GM10248 (cell line): ENCODE data around the gene OSTC.

Experiments
- CTCF ChIA-PET: fragments of 300-600 bp; sonication (Branson Sonifier 250); formaldehyde crosslinking; extraction: SDS; loops from one replicate; lab custom pipeline; 2021; ENCODE audit warnings: antibody characterized with exemption; lab: Yijun Ruan, JAX
- POLR2A ChIA-PET: fragments of 350-650 bp; sonication (Branson Sonifier 250); formaldehyde crosslinking; extraction: SDS; loops from one replicate; lab custom pipeline; 2020; ENCODE audit warnings: antibody characterized with exemption; lab: Yijun Ruan, JAX
- DNase-seq: peaks from one replicate; pipeline ENCODE4 v3.0.0; 2012; ENCODE audit errors: extremely low spot score
- TF ChIP-seq, protein P1 (sequence below): IDR thresholded peaks from 2 replicates; pipeline ENCODE4 v1.5.1; 2012; ENCODE audit warnings: mild to moderate bottlenecking, low read depth; ENCODE audit errors: extremely low read depth, missing control alignments, control extremely low read depth

OSTC gene

DNA sequence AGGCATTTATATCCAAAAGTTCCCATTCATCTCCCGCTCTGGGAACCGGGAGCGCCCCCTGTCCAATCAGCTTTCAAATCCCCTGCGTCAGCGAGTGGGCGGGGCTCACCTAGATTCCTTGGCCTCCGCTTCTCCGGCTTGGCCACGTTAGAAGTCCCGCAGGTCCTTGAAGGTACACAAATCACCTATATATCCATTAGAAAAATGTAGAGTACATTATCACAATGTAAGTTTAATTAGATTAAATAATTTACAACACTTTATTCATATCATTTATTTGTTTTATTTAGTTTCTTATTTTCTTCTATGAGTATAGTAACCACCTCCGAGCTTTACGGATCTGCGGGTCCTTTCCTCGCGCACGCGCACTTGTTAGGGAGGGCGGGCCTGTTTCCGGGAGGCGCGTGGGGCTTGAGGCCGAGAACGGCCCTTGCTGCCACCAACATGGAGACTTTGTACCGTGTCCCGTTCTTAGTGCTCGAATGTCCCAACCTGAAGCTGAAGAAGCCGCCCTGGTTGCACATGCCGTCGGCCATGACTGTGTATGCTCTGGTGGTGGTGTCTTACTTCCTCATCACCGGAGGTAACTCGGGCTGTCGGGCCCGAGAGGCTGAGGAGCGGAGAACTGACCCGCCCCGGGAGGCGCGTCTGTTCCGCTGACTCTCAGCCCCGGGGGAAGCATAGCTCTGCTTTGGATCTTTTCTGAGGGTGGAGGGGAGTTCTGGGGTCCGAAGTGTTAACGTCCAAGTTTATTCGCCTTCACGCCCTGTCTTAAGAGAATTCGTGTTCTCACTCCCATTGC lies at the start of gene OSTC:
OSTC (plus strand) TSS at position 388 of the 802 bp plus-strand sequence; CDS start at position 445, 57 bp downstream.
- CTCF ChIA-PET = interaction anchor here (1.1 to 2.3 kb wide), 8 partner anchors 11 to 29 kb away, joined by 3 to 10 read pairs (median 6); no protein-coding TSS in a partner anchor
- POLR2A ChIA-PET = interaction anchor here (1.1 to 1.9 kb wide), 3 partner anchors 15 to 30 kb away, joined by 3 to 7 read pairs (median 4); partner anchors contain the start of gene RPL34
- peak; percentile 87 for DNase-seq
- TF ChIP-seq, protein P1, sequence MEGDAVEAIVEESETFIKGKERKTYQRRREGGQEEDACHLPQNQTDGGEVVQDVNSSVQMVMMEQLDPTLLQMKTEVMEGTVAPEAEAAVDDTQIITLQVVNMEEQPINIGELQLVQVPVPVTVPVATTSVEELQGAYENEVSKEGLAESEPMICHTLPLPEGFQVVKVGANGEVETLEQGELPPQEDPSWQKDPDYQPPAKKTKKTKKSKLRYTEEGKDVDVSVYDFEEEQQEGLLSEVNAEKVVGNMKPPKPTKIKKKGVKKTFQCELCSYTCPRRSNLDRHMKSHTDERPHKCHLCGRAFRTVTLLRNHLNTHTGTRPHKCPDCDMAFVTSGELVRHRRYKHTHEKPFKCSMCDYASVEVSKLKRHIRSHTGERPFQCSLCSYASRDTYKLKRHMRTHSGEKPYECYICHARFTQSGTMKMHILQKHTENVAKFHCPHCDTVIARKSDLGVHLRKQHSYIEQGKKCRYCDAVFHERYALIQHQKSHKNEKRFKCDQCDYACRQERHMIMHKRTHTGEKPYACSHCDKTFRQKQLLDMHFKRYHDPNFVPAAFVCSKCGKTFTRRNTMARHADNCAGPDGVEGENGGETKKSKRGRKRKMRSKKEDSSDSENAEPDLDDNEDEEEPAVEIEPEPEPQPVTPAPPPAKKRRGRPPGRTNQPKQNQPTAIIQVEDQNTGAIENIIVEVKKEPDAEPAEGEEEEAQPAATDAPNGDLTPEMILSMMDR = peak; percentile 23

DNA sequence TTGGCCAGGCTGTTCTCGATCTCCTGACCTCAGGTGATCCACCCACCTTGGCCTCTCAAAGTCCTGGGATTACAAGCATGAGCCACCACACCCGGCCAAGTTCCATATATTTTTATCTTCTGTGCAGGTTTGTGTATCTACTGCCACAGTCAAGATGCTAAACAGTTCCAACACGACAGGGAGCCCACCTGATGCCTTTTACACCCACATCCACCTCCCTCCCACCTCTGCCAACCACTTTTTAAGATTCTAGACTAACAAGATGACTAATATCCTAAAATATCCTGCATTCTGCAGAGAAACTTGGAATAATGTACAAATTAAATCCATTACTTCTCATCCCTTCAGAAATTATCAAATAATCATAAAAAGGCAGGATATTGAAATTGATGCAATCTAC lies 49.3 kb upstream of the OSTC start:
- CTCF ChIA-PET = no interaction called here
- TF ChIP-seq, protein P1 = no peak
- DNase-seq = no peak
- POLR2A ChIA-PET = no interaction called here

DNA sequence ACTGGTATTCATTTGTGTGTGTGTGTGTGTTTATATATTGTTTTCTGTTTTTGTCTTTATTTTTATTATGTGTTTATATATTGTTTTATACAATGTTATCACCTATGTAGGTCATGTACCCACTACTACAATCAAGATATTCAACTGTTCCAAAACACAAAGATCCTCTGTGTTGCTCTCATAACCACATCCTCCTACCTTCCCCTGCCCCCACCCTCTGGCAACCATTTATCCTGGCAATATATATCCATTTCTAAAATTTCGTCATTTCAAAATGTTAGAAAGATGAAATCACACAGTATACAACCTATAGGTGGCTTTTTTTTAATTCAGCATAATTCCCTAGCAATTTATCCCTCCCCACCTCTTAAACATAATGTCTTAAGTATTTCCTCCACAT lies 48.9 kb upstream of the OSTC start:
- TF ChIP-seq, protein P1 = no peak
- CTCF ChIA-PET = no interaction called here
- DNase-seq = no peak
- POLR2A ChIA-PET = no interaction called here

DNA sequence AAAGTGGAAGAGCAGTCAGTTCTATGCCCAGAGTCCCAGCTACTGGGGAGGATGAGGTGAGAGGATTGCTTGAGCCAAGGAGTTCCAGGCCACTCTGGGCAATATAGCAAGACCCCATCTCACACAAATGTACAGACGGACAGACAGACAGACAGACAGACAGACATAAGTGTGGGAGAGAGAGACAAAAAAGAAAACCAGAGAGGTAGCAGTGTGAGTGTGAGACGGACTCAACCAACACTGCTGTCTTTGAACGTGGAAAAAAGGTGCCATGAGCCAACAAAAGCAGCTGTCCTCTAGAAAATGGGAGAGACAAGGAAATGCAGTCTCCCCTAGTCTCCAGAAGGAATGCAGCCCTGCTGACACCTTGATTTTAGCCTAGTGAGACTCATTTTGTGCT lies 48.2 kb upstream of the OSTC start:
- TF ChIP-seq, protein P1 = no peak
- POLR2A ChIA-PET = no interaction called here
- no peak for DNase-seq
- CTCF ChIA-PET = no interaction called here

DNA sequence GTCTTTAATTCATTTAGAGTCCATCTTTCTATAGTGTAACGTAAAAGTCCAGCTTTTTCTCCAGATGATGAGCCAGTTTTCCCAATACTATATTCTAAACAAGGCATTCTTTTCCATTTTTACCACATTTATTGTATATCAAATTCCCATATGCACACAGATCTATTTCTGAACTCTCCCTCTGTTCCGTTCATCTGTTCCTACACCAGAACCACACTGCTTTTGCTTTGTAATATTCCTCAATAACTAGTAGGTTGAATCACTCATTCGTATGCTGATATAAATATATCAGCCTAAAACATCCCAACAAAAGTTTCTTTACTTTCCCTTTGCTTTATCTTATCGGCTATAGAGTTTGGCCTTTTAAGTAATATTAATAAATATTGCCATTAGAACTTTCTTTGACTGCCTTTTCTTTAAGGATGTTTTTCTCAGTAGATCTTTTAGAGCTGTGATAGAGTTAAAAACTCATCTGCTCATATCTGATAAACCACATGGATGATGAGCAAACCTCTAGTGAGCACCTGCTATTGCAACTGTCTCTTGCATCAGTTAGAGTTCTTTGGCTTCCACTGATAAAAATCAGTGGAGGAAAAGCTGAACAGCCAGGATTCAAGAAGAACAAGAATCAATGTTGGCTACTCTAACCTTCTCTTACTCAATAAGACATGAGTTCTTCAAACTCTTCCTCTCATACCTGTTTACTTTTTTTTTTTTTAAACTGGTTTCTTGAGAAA lies 43.2 kb upstream of the OSTC start:
- POLR2A ChIA-PET = interaction anchor here (0.7 kb wide), 1 partner anchor 21 kb away, joined by 7 read pairs; no protein-coding TSS in a partner anchor
- DNase-seq = no peak
- TF ChIP-seq, protein P1 = no peak
- CTCF ChIA-PET = interaction anchor here (0.8 to 1.3 kb wide), 3 partner anchors 9 to 35 kb away, joined by 3 read pairs; no protein-coding TSS in a partner anchor

DNA sequence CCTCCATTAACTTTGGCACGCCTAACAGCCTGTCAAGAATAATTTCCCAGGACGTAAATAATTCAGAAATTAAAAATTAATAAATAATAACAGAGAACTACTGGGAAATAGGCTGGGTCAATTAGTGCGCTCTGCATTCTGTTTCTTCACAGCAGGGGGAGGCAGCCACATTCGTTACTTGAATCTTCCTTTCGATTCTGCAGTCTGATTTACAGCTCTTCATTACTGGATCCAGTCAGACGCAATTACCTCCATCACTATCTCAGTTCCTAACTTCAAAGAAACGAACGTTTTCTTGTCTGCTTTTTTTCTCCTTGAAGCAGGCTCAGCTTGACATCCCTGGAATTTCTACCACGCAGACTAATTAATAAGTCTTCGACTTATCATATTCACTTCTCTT lies 39.0 kb upstream of the OSTC start:
- POLR2A ChIA-PET = no interaction called here

More for the DNA sequence above, 39.0 kb upstream of the OSTC start:
- TF ChIP-seq, protein P1 = no peak
- CTCF ChIA-PET = no interaction called here
- DNase-seq = no peak
